Activated B cell treated with CpG ODN at 0.5 μM for 24 hours (primary cell): ENCODE data around the gene TSPAN32. TPM values are rescaled to one million over a fixed set of nuclear protein-coding genes. Genes with fewer than 3 reads are reported as not detected.

Experiments used
- ATAC-seq: fragments of 200-7000 bp; cut with Tn5 transposase; one replicate; pipeline ENCODE4 v1.10.0; 2021; ENCODE audit warnings: low read depth, mild to moderate bottlenecking, moderate library complexity
- CTCF ChIA-PET: fragments of 350-600 bp; sonication (Branson Sonifier 250); formaldehyde crosslinking; loops from one replicate; lab custom pipeline; 2021; ENCODE audit warnings: antibody characterized with exemption; lab: Charles Lee
- POLR2A ChIA-PET: fragments of 350-600 bp; sonication (Branson Sonifier 250); formaldehyde crosslinking; loops from one replicate; lab custom pipeline; 2021; ENCODE audit warnings: antibody characterized with exemption; lab: Charles Lee
- DNase-seq: peaks from one replicate; pipeline ENCODE4 v3.0.0; 2022
- H3K27ac Mint-ChIP-seq: one replicate; pipeline ENCODE4 v1.8.0; 2020; ENCODE audit warnings: mixed read lengths
- H3K27me3 Mint-ChIP-seq: one replicate; pipeline ENCODE4 v1.8.0; 2021; ENCODE audit warnings: mixed read lengths
- H3K36me3 Mint-ChIP-seq: one replicate; pipeline ENCODE4 v1.8.0; 2021; ENCODE audit warnings: low read depth, mixed read lengths
- H3K4me1 Mint-ChIP-seq: one replicate; pipeline ENCODE4 v1.8.0; 2021; ENCODE audit warnings: mixed read lengths
- H3K4me3 Mint-ChIP-seq: one replicate; pipeline ENCODE4 v1.8.0; 2020; ENCODE audit warnings: mild to moderate bottlenecking, mixed read lengths
- H3K9me3 Mint-ChIP-seq: one replicate; pipeline ENCODE4 v1.8.0; 2020; ENCODE audit warnings: mixed read lengths
- CTCF ChIP-seq: fragments of 200-600 bp; IDR thresholded peaks from one replicate; pipeline ENCODE4 v1.8.0; 2022; ENCODE audit warnings: antibody characterized with exemption, mild to moderate bottlenecking
- intact Hi-C: fragments of 100-400 bp; cut with micrococcal nuclease; formaldehyde crosslinking; loops from one replicate; pipeline ENCODE4 v1.15.1; 2024
- total RNA-seq: library from RNA; stranded (reverse); gene quantifications from 2 replicates; pipeline ENCODE4 v1.2.3, GENCODE V29; 2022

The TSPAN32 gene
- total RNA-seq, 1 donor from 2014 or later: 7.3 TPM

DNA sequence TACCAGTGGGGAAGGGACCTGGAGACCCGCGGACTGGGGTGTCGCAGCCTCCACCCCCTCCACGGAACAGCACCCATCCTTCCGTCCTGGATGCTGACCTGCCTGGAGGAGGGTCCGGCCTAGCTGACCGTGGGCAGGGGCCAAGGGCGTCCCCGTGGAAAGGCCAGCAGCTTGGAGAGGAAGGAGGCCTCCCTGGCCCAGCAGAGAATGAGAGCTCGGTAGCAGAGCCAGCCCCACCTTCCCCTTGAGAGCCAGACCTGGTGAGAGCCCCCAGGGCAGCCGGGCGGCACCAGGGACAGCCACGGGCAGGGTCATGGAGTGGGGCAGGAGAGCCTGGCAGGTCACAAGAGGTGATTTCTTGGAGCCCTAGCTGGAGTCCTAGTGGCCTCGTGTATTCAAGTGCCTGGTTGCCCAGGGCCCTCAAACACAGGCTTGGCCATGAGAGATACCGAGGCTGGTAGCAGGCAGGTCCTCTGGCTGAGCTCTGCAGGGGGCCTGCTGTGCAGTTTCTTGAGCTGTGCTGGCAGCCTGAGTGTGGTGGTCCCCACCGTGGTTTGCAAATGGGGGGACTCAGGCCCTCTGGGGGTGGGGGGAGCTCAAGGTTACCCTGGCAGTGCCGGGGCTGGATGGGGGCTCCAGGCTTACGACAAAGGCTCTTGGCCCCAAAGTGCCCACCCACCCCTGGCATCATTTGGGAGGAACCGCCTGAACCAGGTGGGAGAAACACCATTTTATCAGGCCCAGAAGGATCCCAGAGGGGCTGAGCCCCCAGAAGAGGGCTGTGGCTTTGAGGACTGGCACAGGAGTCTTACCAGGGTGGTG lies 7.6 kb downstream of the TSPAN32 start:
- no peak overlapping the region for H3K27ac Mint-ChIP-seq
- ChIA-PET CTCF (interaction anchor here (0.7 to 1.1 kb wide), 3 partner anchors 111 to 116 kb away, joined by 3 read pairs; no protein-coding TSS in a partner anchor), POLR2A (interaction anchor here (1.5 kb wide), 1 partner anchor 91 kb away, joined by 3 read pairs; the partner anchor contains the start of gene TSSC4)
- TF ChIP-seq CTCF: no peak
- ATAC-seq (no peak), DNase-seq (no peak)
- no peaks in the 10 kb centered on the region for H3K27me3 Mint-ChIP-seq
- H3K4me3 Mint-ChIP-seq: no peak overlapping the region
- peaks cover 20% of the 10 kb centered on the region for H3K4me1 Mint-ChIP-seq
- no peaks in the 10 kb centered on the region for H3K9me3 Mint-ChIP-seq
- H3K36me3 Mint-ChIP-seq: no peaks in the 10 kb centered on the region
- intact Hi-C loops: no loop called here

GRCh38 chr11:2310073-2310785 lies 8.4 kb downstream of the TSPAN32 start:
- ATAC-seq (no peak), DNase-seq (no peak)
- Mint-ChIP-seq H3K9me3 (no peaks in the 10 kb centered on the region), H3K27ac (no peak overlapping the region), H3K4me1 (peaks cover 14% of the 10 kb centered on the region), H3K36me3 (no peaks in the 10 kb centered on the region), H3K27me3 (no peaks in the 10 kb centered on the region), H3K4me3 (no peak overlapping the region)
- CTCF ChIA-PET: interaction anchor here (0.7 to 1.1 kb wide), 4 partner anchors 109 to 116 kb away, joined by 3 to 5 read pairs (median 4); no protein-coding TSS in a partner anchor
- no peak for TF ChIP-seq CTCF
- POLR2A ChIA-PET: interaction anchor here (0.8 to 1.5 kb wide), 2 partner anchors 68 to 90 kb away, joined by 3 read pairs; partner anchors contain the start of gene TSSC4
- intact Hi-C loops: no loop called here

DNA sequence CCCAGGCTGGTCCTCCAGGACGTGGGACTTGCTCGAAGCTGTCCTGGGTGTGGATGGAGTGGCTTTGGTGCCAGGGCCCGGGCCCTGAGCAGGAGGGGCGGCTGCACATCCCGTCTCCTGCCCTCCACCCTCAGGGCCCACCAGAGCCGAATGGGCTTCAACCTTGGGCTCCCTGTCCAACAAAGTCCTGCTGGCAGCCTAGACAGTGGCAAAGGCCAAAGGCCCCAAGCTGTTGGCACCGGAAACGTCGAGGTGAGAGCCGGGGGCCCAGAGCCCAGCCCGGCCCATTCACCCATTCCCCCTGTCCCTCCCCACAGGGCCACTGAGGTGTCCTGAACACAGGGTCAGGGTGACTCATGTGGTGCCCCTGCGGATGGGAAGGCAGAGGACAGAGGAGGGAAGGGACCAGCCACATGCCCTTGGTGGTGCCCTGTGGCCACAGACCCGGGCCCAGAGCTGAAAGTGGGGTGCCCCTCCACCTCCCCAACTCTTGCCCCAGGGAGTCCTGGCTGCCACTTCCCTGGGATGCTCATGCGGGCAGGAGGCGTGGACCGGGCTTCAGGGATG lies 9.1 kb downstream of the TSPAN32 start:
- no peak for DNase-seq
- ChIA-PET CTCF (interaction anchor here (1.0 to 1.1 kb wide), 2 partner anchors 108 to 110 kb away, joined by 4 to 5 read pairs; no protein-coding TSS in a partner anchor), POLR2A (interaction anchor here (0.8 kb wide), 1 partner anchor 67 kb away, joined by 3 read pairs; no protein-coding TSS in a partner anchor)
- ATAC-seq: no peak
- Mint-ChIP-seq H3K4me1 (peaks cover 7% of the 10 kb centered on the region), H3K9me3 (no peaks in the 10 kb centered on the region), H3K36me3 (no peaks in the 10 kb centered on the region), H3K27me3 (no peaks in the 10 kb centered on the region), H3K27ac (no peak overlapping the region), H3K4me3 (no peak overlapping the region)
- intact Hi-C loops: no loop called here
- TF ChIP-seq CTCF: no peak

DNA sequence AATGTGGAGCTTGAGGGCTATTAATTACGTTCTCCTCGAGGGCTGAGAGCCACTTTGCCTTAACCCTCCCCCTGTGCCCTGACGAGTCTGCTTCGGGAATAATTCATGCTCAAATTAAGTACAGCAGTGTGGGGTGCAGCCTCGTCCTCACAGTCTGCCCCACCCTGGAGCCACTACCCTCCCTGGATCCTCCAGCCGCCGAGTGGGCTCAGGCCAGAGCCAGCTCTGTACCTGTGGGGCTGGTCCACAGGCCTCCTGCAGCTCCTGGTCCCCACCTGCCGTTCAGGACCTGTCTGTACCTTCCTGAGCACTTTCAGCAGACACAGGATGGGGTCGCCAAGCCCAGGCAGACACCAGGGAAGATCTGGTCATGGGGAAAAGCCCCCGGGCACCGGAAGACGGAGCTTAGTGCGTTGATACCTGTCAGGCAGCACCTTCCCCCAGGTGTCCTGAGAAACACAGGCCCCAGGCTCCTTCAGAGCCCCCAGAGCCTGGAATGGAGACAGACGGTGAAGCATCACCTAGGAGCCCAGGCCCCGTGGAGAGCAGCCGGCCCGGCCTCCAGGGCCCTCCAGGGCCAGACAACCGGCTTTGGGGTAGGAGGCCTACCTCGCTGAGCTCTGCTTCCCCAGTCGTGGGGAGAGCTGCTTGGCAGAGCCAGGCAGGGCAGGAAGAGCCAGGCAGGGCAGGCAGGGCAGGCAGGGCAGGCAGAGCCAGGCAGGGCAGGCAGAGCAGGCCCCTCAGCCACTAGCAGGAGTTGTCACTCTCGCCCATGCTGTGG lies 9.7 kb downstream of the TSPAN32 start:
- no peak overlapping the region for H3K4me3 Mint-ChIP-seq
- no peak for TF ChIP-seq CTCF
- H3K27ac Mint-ChIP-seq: no peak overlapping the region
- intact Hi-C loops: no loop called here
- no peak for ATAC-seq
- DNase-seq: no peak
- H3K36me3 Mint-ChIP-seq: no peaks in the 10 kb centered on the region
- CTCF ChIA-PET: interaction anchor here (1.1 kb wide), 1 partner anchor 109 kb away, joined by 5 read pairs; no protein-coding TSS in a partner anchor
- POLR2A ChIA-PET: no interaction called here
- no peaks in the 10 kb centered on the region for H3K27me3 Mint-ChIP-seq
- H3K9me3 Mint-ChIP-seq: no peaks in the 10 kb centered on the region
- H3K4me1 Mint-ChIP-seq: peaks cover under 1% of the 10 kb centered on the region
